Right lobe of liver (tissue), 6 donors: Measurements from ENCODE around the gene PCNX3. TPM values are rescaled to one million over a fixed set of nuclear protein-coding genes. Genes with fewer than 3 reads are reported as not detected.
A peak's percentile ranks its signal among the peaks of the same experiment; 100 is the strongest.

ENCODE experiments used
- ATAC-seq, 4 donors: fragments of 200-7000 bp; cut with Tn5 transposase; one replicate each; pipeline ENCODE4 v1.9.1; 2020; ENCODE audit warnings: mild to moderate bottlenecking in 4 of 4, moderate library complexity in 4 of 4
- DNase-seq, 3 donors: peaks; one replicate each; pipeline ENCODE4 v3.0.0-alpha.2; 2020
- H3K27ac ChIP-seq, 3 donors: fragments of 200-600 bp; one replicate each; pipeline ENCODE4 v1.8.0; 2022
- H3K27me3 ChIP-seq, 2 donors: fragments of 200-600 bp; one replicate each; pipeline ENCODE4 v1.8.0; 2022
- H3K36me3 ChIP-seq, 4 donors: fragments of 200-600 bp; sonication (generic) in 1 of 4; one replicate each; pipeline versions ENCODE4 v1.5.1 to v1.8.0; 2017 to 2022; ENCODE audit warnings: control low read depth in 1 of 4
- H3K4me1 ChIP-seq, 4 donors: fragments of 200-600 bp; sonication (generic) in 1 of 4; one replicate each; pipeline versions ENCODE4 v1.5.1 to v1.8.0; 2017 to 2022; ENCODE audit warnings: control low read depth in 1 of 4
- H3K4me3 ChIP-seq, 3 donors: fragments of 200-600 bp; one replicate each; pipeline ENCODE4 v1.8.0; 2022
- H3K9me3 ChIP-seq, 4 donors: fragments of 200-600 bp; sonication (generic) in 1 of 4; one replicate each; pipeline versions ENCODE4 v1.5.1 to v1.8.0; 2017 to 2022; ENCODE audit warnings: control low read depth in 1 of 4
- CTCF ChIP-seq, 4 donors: fragments of 200-600 bp in 3 of 4; fragments of 450-650 bp in 1 of 4; IDR thresholded peaks; one replicate each; pipeline versions ENCODE4 v1.5.1 to v1.8.0; 2016 to 2022; ENCODE audit warnings: antibody characterized with exemption in 4 of 4, mild to moderate bottlenecking in 2 of 4
- POLR2A ChIP-seq: fragments of 450-650 bp; IDR thresholded peaks from one replicate; pipeline ENCODE4 v1.6.1; 2017; ENCODE audit warnings: antibody characterized with exemption, mild to moderate bottlenecking
- WGBS: methylation state at CpG from one replicate; pipeline ENCODE4 v1.1.6; 2018; ENCODE audit warnings: low coverage, low lambda C conversion rate; ENCODE audit not compliant: insufficient coverage; ENCODE audit errors: missing lambda C conversion rate; 5-methylcytosine and 5-hydroxymethylcytosine counted together
- intact Hi-C, 2 donors: fragments of 100-400 bp; cut with DNase I; formaldehyde crosslinking; loops; one replicate each; pipeline versions ENCODE4 v1.11.2 to v1.14.1; 2022
- total RNA-seq, 6 experiments: library from RNA; depleted of rRNA in 2 of 6; stranded (reverse); fragments of >200 nt in 2 of 6; fragmentation: NEBNext Ultra II Directional in 3 of 6; extraction: Animal tissue kit (Norgen Biotek cat#: 25700) in 3 of 6; gene quantifications; one replicate each; pipeline versions ENCODE4 v1.1.0 to v1.2.4, GENCODE V29; 2016 to 2023
- donor health status: DM: no; HTN: yes; CAD: no.
- donor health status: DM: no; HTN: no; CAD: no.
- donor health status: DM: no; HTN: no; CAD: no.
- donor health status: DM: no; HTN: yes; CAD: no.
- donor health status: DM: no; HTN: yes; CAD: no.

The PCNX3 gene
- total RNA-seq, 6 experiments from 2014 or later = 11.2 to 32.9 (median 12.4) TPM

GRCh38 chr11:65591939-65592857 lies 23.4 kb upstream of the PCNX3 start:
- Histone ChIP-seq H3K4me3 (no peak overlapping the region), H3K4me1 (no peaks in the 10 kb centered on the region), H3K9me3 (no peaks in the 10 kb centered on the region), H3K36me3 (no peaks in the 10 kb centered on the region), H3K27me3 (no peaks in the 10 kb centered on the region), H3K27ac (no peak overlapping the region)
- intact Hi-C loops = no loop called here
- ATAC-seq (peak; percentile 26 to 57 (median 46)), DNase-seq (peak in 2 of 3 donors; percentile 54 to 65)
- no peak for TF ChIP-seq POLR2A
- TF ChIP-seq CTCF (IDR thresholded peaks at IDR 0.05) = peak; percentile 4 to 47 (median 26)
- WGBS = 66% methylated on average over 4 of the region's 106 CpGs

- ATAC-seq (no peak), DNase-seq (no peak)
- WGBS = 87% methylated on average over 12 of the region's 22 CpGs
- no peak overlapping the region for H3K4me3 ChIP-seq
- H3K4me1 ChIP-seq = no peaks in the 10 kb centered on the region
- H3K36me3 ChIP-seq = peaks cover 0 to 6% (median 4%) of the 10 kb centered on the region in 4 donors
- TF ChIP-seq CTCF (IDR thresholded peaks at IDR 0.05) (no peak), POLR2A (no peak)
- no peaks in the 10 kb centered on the region for H3K27me3 ChIP-seq
- intact Hi-C loops = no loop called here
- no peaks in the 10 kb centered on the region for H3K9me3 ChIP-seq
- no peak overlapping the region for H3K27ac ChIP-seq
These were observed 22.6 kb upstream of the PCNX3 start for GRCh38 chr11:65592858-65593517.

GRCh38 chr11:65593518-65594414 lies 21.8 kb upstream of the PCNX3 start:
- no peaks in the 10 kb centered on the region for H3K4me1 ChIP-seq
- H3K4me3 ChIP-seq = no peak overlapping the region
- DNase-seq (peak in 2 of 3 donors; percentile 55 to 61), ATAC-seq (peak; percentile 48 to 63 (median 51))
- TF ChIP-seq POLR2A (no peak), CTCF (IDR thresholded peaks at IDR 0.05) (peak; percentile 57 to 69 (median 64))
- H3K27ac ChIP-seq = no peak overlapping the region
- intact Hi-C loops = no loop called here
- peaks cover 0 to 14% (median 6%) of the 10 kb centered on the region in 4 donors for H3K36me3 ChIP-seq
- 57% methylated on average over 9 of the region's 26 CpGs for WGBS
- H3K27me3 ChIP-seq = no peaks in the 10 kb centered on the region
- no peaks in the 10 kb centered on the region for H3K9me3 ChIP-seq

- no peaks in the 10 kb centered on the region for H3K27me3 ChIP-seq
- H3K4me1 ChIP-seq = no peaks in the 10 kb centered on the region
- TF ChIP-seq CTCF (IDR thresholded peaks at IDR 0.05) (no peak), POLR2A (no peak)
- DNase-seq = no peak
- H3K9me3 ChIP-seq = no peaks in the 10 kb centered on the region
- H3K36me3 ChIP-seq = peaks cover 0 to 17% (median 8%) of the 10 kb centered on the region in 4 donors
- H3K27ac ChIP-seq = no peak overlapping the region
- no CpG with 5 or more reads among the region's 3 CpGs for WGBS
- ATAC-seq = no peak
- intact Hi-C loops = no loop called here
- no peak overlapping the region for H3K4me3 ChIP-seq
These were observed 20.4 kb upstream of the PCNX3 start for GRCh38 chr11:65595131-65595530.
